ENCODE measurements around the gene CRB1. TPM values are rescaled to one million over a fixed set of nuclear protein-coding genes. Genes with fewer than 3 reads are reported as not detected.

The CRB1 gene
- total RNA-seq, 1 donor from 2014 or later, result 0.51 TPM

DNA sequence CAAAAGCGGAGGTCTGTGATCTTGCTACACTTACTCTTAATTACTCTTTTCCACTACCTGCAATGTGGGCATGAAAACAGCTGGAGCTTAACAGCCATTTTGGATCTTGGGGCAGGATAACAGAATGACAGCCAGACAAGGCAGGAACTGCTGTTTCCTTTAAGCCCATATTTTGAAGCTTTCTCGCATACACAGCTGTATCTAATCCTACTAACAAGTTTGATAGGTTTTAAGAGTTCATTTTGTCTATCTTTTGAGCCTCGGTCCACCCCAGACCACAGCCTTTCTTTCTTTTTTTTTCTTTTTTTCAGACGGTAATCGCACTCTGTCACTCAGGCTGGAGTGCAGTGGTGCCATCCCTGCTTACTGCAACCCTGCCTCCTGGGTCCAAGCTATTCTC, 42.4 kb upstream of the CRB1 start:
- Mint-ChIP-seq H3K9me3 (no peaks in the 10 kb centered on the region), H3K27ac (peak overlapping the region; percentile 7), H3K4me1 (peaks cover 5% of the 10 kb centered on the region), H3K27me3 (ENCODE audit: low read depth) (no peaks in the 10 kb centered on the region), H3K36me3 (no peaks in the 10 kb centered on the region), H3K4me3 (no peak overlapping the region)
- no peak for DNase-seq (ENCODE audit: low spot score in 2 of 2, unreplicated experiment in 2 of 2)
- TF ChIP-seq, protein P1, sequence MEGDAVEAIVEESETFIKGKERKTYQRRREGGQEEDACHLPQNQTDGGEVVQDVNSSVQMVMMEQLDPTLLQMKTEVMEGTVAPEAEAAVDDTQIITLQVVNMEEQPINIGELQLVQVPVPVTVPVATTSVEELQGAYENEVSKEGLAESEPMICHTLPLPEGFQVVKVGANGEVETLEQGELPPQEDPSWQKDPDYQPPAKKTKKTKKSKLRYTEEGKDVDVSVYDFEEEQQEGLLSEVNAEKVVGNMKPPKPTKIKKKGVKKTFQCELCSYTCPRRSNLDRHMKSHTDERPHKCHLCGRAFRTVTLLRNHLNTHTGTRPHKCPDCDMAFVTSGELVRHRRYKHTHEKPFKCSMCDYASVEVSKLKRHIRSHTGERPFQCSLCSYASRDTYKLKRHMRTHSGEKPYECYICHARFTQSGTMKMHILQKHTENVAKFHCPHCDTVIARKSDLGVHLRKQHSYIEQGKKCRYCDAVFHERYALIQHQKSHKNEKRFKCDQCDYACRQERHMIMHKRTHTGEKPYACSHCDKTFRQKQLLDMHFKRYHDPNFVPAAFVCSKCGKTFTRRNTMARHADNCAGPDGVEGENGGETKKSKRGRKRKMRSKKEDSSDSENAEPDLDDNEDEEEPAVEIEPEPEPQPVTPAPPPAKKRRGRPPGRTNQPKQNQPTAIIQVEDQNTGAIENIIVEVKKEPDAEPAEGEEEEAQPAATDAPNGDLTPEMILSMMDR (IDR thresholded peaks at IDR 0.05; ENCODE audit: unreplicated experiment), result no peak

DNA sequence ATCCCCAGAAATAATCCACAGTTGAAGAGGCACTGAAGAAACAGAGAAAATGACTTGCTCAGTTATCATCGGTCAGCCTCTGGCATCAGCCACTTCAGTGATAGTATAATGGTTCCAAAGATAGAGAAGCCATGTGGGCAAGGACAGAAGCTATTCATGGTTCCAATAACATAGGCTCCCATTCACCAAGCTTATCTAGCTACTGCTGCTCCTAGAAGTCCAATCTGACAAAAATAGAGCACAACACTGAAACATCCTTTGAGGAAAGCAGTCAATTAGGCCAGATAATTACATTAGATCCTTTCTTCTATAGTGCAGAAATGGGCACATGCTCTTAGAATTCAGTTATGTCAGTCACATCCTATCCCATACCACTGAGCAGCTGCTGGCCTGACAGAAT, 33.5 kb upstream of the CRB1 start:
- Mint-ChIP-seq H3K27ac (no peak overlapping the region), H3K4me3 (no peak overlapping the region), H3K27me3 (ENCODE audit: low read depth) (peaks cover 3% of the 10 kb centered on the region), H3K9me3 (peaks cover 9% of the 10 kb centered on the region), H3K4me1 (no peaks in the 10 kb centered on the region), H3K36me3 (no peaks in the 10 kb centered on the region)
- TF ChIP-seq, protein P1 (IDR thresholded peaks at IDR 0.05; ENCODE audit: unreplicated experiment), result no peak
- no peak for DNase-seq (ENCODE audit: low spot score in 2 of 2, unreplicated experiment in 2 of 2)

DNA sequence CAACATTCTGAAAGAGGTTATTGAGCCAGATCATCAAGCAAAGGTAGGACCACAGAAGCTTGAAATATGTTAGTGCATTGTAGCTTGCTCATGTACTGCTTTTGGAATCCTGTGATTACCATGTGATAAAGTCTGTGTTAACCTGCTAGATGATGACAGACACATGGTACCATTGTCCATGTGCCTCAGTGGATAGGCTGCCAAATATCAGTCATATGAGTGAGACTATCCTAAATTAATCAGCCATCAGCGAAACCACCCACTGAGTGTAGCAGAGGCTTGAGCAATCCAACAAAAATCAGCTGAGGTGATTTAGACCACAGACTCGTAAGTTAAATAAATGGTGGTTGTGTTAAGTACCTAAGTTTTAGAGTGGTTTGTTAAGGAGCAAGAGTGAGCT, 32.7 kb upstream of the CRB1 start:
- Mint-ChIP-seq H3K4me1 (no peaks in the 10 kb centered on the region), H3K27ac (no peak overlapping the region), H3K27me3 (ENCODE audit: low read depth) (peaks cover 3% of the 10 kb centered on the region), H3K36me3 (no peaks in the 10 kb centered on the region), H3K9me3 (peaks cover 9% of the 10 kb centered on the region), H3K4me3 (no peak overlapping the region)
- no peak for DNase-seq (ENCODE audit: low spot score in 2 of 2, unreplicated experiment in 2 of 2)
- TF ChIP-seq, protein P1 (IDR thresholded peaks at IDR 0.05; ENCODE audit: unreplicated experiment), result no peak

DNA sequence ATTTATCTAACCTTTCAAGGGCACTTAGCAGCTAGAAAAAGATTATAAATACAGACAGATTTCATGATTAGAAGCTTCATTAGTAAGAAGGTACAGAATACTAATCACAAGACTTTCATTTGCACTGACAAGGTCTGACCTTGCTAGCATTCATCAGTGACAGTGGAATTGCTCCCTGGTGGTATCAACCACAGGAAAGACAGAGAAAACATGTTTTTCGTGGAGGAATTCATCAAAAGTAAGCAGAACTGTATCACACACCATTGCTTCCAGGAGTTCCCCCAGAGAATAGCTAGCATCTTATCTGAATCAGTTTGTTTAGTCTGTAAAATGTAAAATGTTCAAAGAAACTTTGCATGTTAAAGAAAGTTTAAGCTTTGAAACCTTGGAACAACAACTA, 20.6 kb upstream of the CRB1 start:
- TF ChIP-seq, protein P1 (IDR thresholded peaks at IDR 0.05; ENCODE audit: unreplicated experiment), result no peak
- no peak overlapping the region for H3K4me3 Mint-ChIP-seq
- H3K27me3 Mint-ChIP-seq (ENCODE audit: low read depth), result peaks cover 9% of the 10 kb centered on the region
- peaks cover 19% of the 10 kb centered on the region for H3K9me3 Mint-ChIP-seq
- H3K36me3 Mint-ChIP-seq, result peaks cover 6% of the 10 kb centered on the region
- H3K27ac Mint-ChIP-seq, result no peak overlapping the region
- H3K4me1 Mint-ChIP-seq, result peaks cover 15% of the 10 kb centered on the region
- no peak for DNase-seq (ENCODE audit: low spot score in 2 of 2, unreplicated experiment in 2 of 2)

DNA sequence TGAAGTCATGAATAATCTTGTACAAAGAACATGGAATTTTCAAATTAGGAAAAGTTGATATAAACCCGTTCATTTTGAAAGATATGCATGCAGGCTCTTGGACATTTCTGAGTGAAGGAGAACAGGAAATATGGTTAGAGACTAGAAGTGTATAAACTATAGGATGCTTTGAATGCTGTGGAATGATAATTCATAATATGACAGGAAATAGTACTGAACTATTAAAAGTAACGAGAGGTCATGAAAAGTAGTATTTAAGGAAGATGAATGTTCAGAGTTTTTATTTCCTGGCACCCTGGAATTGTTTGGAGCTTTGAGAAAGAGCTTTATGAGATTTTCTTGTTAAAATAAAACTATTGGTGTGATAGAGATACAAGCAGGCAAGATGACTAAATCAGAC, 18.7 kb upstream of the CRB1 start:
- TF ChIP-seq, protein P1 (IDR thresholded peaks at IDR 0.05; ENCODE audit: unreplicated experiment), result no peak
- Mint-ChIP-seq H3K27me3 (ENCODE audit: low read depth) (no peaks in the 10 kb centered on the region), H3K4me1 (peaks cover 19% of the 10 kb centered on the region), H3K9me3 (peaks cover 5% of the 10 kb centered on the region), H3K36me3 (peaks cover 3% of the 10 kb centered on the region), H3K4me3 (no peak overlapping the region), H3K27ac (no peak overlapping the region)
- no peak for DNase-seq (ENCODE audit: low spot score in 2 of 2, unreplicated experiment in 2 of 2)

DNA sequence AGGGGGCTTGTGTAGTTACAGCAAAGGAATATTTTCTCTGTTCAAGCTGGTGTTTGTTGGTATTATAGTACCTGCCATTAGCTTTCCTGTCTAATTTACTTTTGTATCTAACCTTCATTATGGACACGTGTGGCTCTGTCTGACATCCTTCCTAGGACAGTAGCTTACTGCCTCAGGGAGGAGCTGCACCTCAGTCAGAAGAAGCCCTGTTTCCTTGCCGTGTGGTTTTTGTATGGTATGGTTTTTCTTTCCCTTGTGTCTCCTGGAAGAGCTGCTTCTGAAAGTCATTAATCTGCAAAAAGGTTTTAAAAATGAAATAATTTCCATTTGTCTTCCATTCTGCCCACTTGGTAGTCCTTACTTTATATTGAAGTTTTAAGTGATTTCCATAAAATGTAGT, 17.4 kb upstream of the CRB1 start:
- DNase-seq (ENCODE audit: low spot score in 2 of 2, unreplicated experiment in 2 of 2), result no peak
- H3K9me3 Mint-ChIP-seq, result no peaks in the 10 kb centered on the region
- no peaks in the 10 kb centered on the region for H3K27me3 Mint-ChIP-seq (ENCODE audit: low read depth)
- TF ChIP-seq, protein P1 (IDR thresholded peaks at IDR 0.05; ENCODE audit: unreplicated experiment), result no peak
- no peaks in the 10 kb centered on the region for H3K36me3 Mint-ChIP-seq
- H3K4me3 Mint-ChIP-seq, result no peak overlapping the region
- peaks cover 19% of the 10 kb centered on the region for H3K4me1 Mint-ChIP-seq
- H3K27ac Mint-ChIP-seq, result no peak overlapping the region
